GM12892 (cell line): ENCODE results near the gene RPUSD1.

ENCODE experiments used
- POLR2AphosphoS5 ChIP-seq: IDR thresholded peaks from 2 replicates; pipeline ENCODE4 v1.6.1; 2011; ENCODE audit warnings: low read depth, low read length, control low read depth
- TAF1 ChIP-seq: IDR thresholded peaks from 2 replicates; pipeline ENCODE4 v1.6.1; 2011; ENCODE audit warnings: low read depth, mild to moderate bottlenecking, control low read depth, low read length, borderline replicate concordance

DNA sequence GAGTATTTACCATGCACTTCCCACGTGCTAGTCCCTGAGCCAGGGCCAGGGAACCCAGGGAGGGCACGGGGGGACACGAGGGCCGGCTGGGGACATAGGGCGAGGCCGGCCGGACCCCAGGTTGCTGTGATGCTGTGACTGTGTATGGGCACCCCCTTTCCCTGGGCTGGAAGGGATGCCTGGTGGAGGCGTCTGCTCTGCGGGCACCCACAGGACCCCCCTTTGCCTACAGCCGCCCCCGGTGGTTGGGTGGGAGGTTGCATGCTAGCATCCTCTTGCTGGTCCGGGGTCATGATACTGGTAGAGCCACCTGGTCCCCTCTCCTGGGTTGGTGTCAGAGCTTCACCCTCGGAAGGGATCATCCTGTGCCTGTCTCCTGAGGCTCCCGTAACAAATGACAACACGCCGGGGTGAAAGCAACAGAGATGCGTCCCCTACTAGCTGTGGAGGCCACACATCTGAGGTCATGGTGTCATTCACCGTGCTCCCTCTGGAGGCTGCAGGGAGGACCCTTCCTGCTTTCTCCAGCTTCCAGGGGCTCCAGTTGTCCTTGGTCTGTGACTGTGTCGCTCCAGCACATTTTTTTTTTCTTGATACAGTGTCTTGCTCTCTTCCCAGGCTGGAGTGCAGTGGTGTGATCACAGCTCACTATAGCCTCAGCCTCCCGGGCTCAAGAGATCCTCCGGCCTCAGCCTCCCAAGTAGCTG is 44.2 kb downstream of the RPUSD1 start:
- TF ChIP-seq POLR2AphosphoS5 (no peak), TAF1 (no peak)
